ENCODE measurements around the gene CUTC. TPM values are rescaled to one million over a fixed set of nuclear protein-coding genes. Genes with fewer than 3 reads are reported as not detected.
"Not testable (repeated sequence)": the region's sequence is repeated elsewhere in the genome, so short reads cannot be mapped to it uniquely, and the experiment has no call there.

Gene CUTC
- total RNA-seq, 1 donor from 2014 or later: 10.3 TPM

DNA sequence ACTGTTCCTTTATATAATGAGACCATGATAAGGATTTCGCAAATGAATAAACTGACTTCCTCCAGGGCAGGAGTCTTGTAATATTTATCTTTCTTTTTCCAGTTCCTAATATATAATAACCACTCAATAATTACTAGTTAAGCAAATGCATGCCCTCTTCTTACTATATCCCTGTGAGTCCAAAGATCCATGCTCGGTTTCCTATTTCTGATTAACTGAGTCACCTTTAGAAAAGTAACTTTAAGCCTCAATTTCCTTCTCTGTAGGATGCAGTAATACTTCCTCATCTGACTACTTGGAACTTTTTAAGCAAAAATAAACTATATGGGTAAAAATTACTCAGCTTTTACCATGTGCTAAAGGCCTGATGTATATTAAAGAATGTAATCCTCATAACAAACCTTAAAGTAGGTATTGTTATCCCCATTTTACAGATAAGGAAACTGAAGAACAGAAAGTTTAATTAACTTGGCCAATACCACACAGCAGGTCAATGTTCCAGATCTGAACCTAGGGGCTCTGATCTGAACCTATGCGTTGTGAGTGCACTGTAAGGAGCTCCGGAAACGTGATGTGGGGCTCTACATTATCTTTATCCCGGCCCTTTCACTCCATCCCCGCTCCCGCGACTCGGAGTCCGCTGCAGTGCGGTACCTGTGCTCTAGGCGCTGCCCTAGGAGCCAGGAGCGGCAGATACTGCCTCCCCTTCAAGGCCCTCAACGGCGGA, 565 bp upstream of the CUTC start:
- no peaks in the 10 kb centered on the region for H3K36me3 Mint-ChIP-seq (ENCODE audit: low read depth, unreplicated experiment)
- peaks cover 8% of the 10 kb centered on the region for H3K36me3 ChIP-seq (ENCODE audit: insufficient read depth, low read length)
- H3K4me1 ChIP-seq (ENCODE audit: insufficient read depth, low read length): no peaks in the 10 kb centered on the region
- H3K27me3 Mint-ChIP-seq (ENCODE audit: low read depth, unreplicated experiment): no peaks in the 10 kb centered on the region
- H3K79me2 ChIP-seq (ENCODE audit: insufficient read depth, low read length): peaks cover 14% of the 10 kb centered on the region
- no peak for DNase-seq (ENCODE audit: low read depth)
- no peaks in the 10 kb centered on the region for H3K9me3 Mint-ChIP-seq (ENCODE audit: unreplicated experiment)
- peaks cover 8% of the 10 kb centered on the region for H3K4me1 Mint-ChIP-seq (ENCODE audit: low read depth, unreplicated experiment)
- H3K27ac Mint-ChIP-seq (ENCODE audit: unreplicated experiment): peak overlapping the region; percentile 98
- peak overlapping the region; percentile 80 for H3K4me2 ChIP-seq (ENCODE audit: low read length)
- no peaks in the 10 kb centered on the region for H3K9me3 ChIP-seq (ENCODE audit: insufficient read depth, low read depth, low read length)
- TF ChIP-seq, protein P1, sequence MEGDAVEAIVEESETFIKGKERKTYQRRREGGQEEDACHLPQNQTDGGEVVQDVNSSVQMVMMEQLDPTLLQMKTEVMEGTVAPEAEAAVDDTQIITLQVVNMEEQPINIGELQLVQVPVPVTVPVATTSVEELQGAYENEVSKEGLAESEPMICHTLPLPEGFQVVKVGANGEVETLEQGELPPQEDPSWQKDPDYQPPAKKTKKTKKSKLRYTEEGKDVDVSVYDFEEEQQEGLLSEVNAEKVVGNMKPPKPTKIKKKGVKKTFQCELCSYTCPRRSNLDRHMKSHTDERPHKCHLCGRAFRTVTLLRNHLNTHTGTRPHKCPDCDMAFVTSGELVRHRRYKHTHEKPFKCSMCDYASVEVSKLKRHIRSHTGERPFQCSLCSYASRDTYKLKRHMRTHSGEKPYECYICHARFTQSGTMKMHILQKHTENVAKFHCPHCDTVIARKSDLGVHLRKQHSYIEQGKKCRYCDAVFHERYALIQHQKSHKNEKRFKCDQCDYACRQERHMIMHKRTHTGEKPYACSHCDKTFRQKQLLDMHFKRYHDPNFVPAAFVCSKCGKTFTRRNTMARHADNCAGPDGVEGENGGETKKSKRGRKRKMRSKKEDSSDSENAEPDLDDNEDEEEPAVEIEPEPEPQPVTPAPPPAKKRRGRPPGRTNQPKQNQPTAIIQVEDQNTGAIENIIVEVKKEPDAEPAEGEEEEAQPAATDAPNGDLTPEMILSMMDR (IDR thresholded peaks at IDR 0.05; ENCODE audit: insufficient read depth, low read depth, low read length): no peak
- TF ChIP-seq EZH2 (IDR thresholded peaks at IDR 0.05; ENCODE audit: insufficient read depth, low read length): no peak
- peak overlapping the region; percentile 86 for H3K9ac ChIP-seq (ENCODE audit: low read length)
- peak overlapping the region; percentile 99 for H3K4me3 Mint-ChIP-seq (ENCODE audit: unreplicated experiment)
- H3K27ac ChIP-seq (ENCODE audit: low read depth, low read length): peak overlapping the region; percentile 80
- FAIRE-seq: no peak
- H2AFZ ChIP-seq (ENCODE audit: low read depth, low read length): peak overlapping the region; percentile 88
- H4K20me1 ChIP-seq (ENCODE audit: insufficient read depth, low read length): no peaks in the 10 kb centered on the region
- H3K27me3 ChIP-seq (ENCODE audit: insufficient read depth, low read length): no peaks in the 10 kb centered on the region
- H3K4me3 ChIP-seq (ENCODE audit: insufficient read depth, low read depth, low read length): peak overlapping the region; percentile 78

DNA sequence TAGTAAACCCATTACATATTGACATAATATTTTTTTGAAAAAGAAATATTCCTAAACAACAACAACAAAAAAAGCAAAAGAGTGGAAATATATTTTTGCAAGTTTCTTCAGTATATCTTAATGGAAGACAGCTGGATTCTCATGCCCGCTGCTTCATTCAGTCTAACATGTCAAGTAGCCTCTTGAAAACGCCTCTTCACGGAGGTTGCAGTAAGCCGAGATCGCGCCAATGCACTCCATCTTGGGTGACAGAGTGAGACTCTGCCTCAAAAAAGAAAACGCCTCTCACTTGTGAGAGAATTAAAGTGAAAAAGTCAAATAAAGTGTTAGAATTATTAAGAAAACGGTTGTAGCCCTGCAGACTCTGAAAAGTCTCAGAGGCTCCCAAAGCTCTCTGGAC, 1.3 kb downstream of the CUTC start:
- no peak for TF ChIP-seq EZH2 (IDR thresholded peaks at IDR 0.05; ENCODE audit: insufficient read depth, low read length)
- TF ChIP-seq, protein P1 (IDR thresholded peaks at IDR 0.05; ENCODE audit: insufficient read depth, low read depth, low read length): no peak
- no peaks in the 10 kb centered on the region for H3K9me3 ChIP-seq (ENCODE audit: insufficient read depth, low read depth, low read length)
- Mint-ChIP-seq H3K27me3 (ENCODE audit: low read depth, unreplicated experiment) (no peaks in the 10 kb centered on the region), H3K36me3 (ENCODE audit: low read depth, unreplicated experiment) (peaks cover 5% of the 10 kb centered on the region), H3K9me3 (ENCODE audit: unreplicated experiment) (no peaks in the 10 kb centered on the region), H3K27ac (ENCODE audit: unreplicated experiment) (no peak overlapping the region), H3K4me1 (ENCODE audit: low read depth, unreplicated experiment) (peaks cover 8% of the 10 kb centered on the region), H3K4me3 (ENCODE audit: unreplicated experiment) (peak overlapping the region; percentile 79)
- no peaks in the 10 kb centered on the region for H3K4me1 ChIP-seq (ENCODE audit: insufficient read depth, low read length)
- H3K36me3 ChIP-seq (ENCODE audit: insufficient read depth, low read length): peaks cover 7% of the 10 kb centered on the region
- no peak for FAIRE-seq
- H3K9ac ChIP-seq (ENCODE audit: low read length): no peak overlapping the region
- H2AFZ ChIP-seq (ENCODE audit: low read depth, low read length): no peak overlapping the region
- H3K4me3 ChIP-seq (ENCODE audit: insufficient read depth, low read depth, low read length): no peak overlapping the region
- peak overlapping the region; percentile 36 for H3K4me2 ChIP-seq (ENCODE audit: low read length)
- DNase-seq (ENCODE audit: low read depth): no peak
- no peaks in the 10 kb centered on the region for H4K20me1 ChIP-seq (ENCODE audit: insufficient read depth, low read length)
- H3K27me3 ChIP-seq (ENCODE audit: insufficient read depth, low read length): no peaks in the 10 kb centered on the region
- H3K27ac ChIP-seq (ENCODE audit: low read depth, low read length): no peak overlapping the region
- peaks cover 14% of the 10 kb centered on the region for H3K79me2 ChIP-seq (ENCODE audit: insufficient read depth, low read length)

DNA sequence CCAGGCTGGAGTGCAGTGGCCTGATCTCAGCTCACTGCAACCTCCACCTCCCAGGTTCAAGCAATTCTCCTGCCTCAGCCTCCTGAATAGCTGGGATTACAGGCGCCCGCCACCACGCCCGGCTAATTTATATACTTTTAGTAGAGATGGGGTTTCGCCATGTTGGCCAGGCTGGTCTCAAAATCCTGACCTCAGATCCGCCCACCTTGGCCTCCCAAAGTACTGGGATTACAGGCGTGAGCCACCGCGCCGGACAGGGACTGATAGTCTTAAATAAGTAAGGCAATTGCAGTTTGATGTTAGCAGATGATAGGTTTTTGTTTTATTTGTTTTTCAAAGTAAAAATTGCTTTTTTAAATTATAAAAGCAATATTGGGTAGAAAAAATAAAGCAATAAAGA, 2.1 kb downstream of the CUTC start:
- not testable (repeated sequence) for H3K27ac Mint-ChIP-seq (ENCODE audit: unreplicated experiment); H3K27me3 ChIP-seq (ENCODE audit: insufficient read depth, low read length); H3K9me3 ChIP-seq (ENCODE audit: insufficient read depth, low read depth, low read length); H3K4me2 ChIP-seq (ENCODE audit: low read length); H4K20me1 ChIP-seq (ENCODE audit: insufficient read depth, low read length); H3K9me3 Mint-ChIP-seq (ENCODE audit: unreplicated experiment); H3K27ac ChIP-seq (ENCODE audit: low read depth, low read length); H3K4me1 Mint-ChIP-seq (ENCODE audit: low read depth, unreplicated experiment); H2AFZ ChIP-seq (ENCODE audit: low read depth, low read length); H3K9ac ChIP-seq (ENCODE audit: low read length); H3K4me3 ChIP-seq (ENCODE audit: insufficient read depth, low read depth, low read length); DNase-seq (ENCODE audit: low read depth); H3K4me1 ChIP-seq (ENCODE audit: insufficient read depth, low read length); H3K36me3 ChIP-seq (ENCODE audit: insufficient read depth, low read length); H3K4me3 Mint-ChIP-seq (ENCODE audit: unreplicated experiment); FAIRE-seq; H3K36me3 Mint-ChIP-seq (ENCODE audit: low read depth, unreplicated experiment); H3K27me3 Mint-ChIP-seq (ENCODE audit: low read depth, unreplicated experiment)
- peaks cover 14% of the 10 kb centered on the region for H3K79me2 ChIP-seq (ENCODE audit: insufficient read depth, low read length)

All from astrocyte (in vitro differentiated cells and primary cell).